Measurements from ENCODE around the gene MICU1.
A peak's percentile ranks its signal among the peaks of the same experiment; 100 is the strongest.

Gene MICU1

DNA sequence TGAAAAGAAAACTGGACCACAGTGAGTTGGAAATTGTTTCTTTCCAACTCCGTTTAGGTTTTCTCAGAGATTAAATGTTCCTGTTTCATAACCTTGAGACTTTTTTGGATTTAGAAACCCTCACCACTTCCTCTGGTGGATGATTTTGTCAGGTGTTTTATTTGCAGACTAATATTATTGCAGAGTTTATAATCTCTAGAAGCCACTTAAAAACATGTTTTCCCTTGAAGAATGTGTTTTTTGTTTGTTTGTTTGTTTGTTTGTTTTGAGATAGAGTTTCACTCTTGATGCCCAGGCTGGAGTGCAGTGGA is 520 bp upstream of the MICU1 start:
- no peak for DNase-seq

DNA sequence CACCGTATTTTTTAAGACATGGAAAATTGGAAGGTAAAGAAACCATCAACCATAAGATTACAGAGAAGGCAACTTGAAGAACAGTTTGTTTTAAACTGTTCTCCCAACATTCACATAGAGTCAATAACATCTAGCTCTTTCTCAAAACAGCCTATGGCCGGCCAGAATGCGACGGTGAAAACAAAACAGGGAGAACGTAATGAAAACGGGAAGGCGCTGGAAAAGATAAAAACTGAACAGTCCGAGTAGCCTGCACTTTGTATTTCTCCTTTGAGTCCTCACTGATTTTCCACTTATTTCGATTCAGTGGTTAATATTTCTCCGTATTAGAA is 637 bp downstream of the MICU1 start:
- no peak for DNase-seq

DNA sequence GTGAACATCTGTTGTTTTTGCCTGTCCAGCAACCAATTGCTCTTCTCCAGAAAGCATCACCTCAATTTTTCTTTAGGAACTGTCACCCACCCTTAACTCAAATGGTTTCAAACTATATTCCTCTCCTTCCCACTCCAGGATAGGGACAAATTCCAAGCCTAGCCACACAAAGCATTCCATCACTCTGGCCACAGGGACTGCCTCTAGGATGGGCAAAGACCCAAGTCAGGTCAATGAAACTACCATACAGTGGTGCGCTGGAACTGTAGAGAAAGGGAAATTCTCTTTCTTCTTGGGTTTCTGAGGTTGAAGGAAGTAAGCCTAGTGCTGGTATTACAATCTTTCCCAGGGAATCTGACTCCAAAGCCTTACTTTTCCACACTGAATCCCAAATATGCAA is 3.6 kb downstream of the MICU1 start:
- no peak for DNase-seq

DNA sequence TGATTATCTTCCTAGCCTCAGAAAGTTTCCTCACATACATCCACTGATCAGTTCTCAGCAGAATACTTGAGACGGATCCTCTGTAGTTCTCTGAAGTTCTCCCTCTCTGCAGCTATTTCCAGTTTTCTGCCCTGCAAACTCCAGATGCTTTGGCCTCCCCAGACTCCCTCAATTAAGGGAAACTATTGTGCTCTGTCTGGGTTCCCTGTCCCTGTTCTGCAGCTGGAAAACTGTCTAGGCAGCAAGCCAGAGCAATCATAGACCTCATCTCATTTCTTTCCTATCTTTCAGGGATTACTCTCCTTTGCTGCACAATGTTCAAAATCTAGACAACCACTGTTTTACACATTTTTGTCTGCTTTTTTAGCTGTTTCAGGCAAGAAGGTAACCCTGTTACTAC is 9.2 kb downstream of the MICU1 start:
- DNase-seq = no peak

DNA sequence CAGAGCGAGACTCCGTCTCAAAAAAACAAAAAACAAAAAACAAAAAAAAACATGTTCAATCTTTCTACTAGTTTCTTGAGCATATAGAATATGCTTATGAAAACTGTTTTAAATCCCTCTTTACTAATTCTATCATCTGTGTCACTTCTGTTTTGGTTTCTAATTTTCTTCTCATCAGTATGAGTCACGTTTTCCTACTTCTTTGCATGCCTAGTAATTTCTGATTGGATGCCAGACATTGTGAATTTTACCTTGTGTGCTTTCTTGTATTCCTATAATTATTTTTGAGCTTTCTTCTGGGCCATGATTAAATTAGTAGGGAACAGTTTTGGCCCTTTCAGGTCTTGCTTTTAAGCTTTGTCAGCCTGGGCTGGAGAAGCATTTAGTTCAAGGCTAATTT is 9.9 kb downstream of the MICU1 start:
- no peak for DNase-seq

DNA sequence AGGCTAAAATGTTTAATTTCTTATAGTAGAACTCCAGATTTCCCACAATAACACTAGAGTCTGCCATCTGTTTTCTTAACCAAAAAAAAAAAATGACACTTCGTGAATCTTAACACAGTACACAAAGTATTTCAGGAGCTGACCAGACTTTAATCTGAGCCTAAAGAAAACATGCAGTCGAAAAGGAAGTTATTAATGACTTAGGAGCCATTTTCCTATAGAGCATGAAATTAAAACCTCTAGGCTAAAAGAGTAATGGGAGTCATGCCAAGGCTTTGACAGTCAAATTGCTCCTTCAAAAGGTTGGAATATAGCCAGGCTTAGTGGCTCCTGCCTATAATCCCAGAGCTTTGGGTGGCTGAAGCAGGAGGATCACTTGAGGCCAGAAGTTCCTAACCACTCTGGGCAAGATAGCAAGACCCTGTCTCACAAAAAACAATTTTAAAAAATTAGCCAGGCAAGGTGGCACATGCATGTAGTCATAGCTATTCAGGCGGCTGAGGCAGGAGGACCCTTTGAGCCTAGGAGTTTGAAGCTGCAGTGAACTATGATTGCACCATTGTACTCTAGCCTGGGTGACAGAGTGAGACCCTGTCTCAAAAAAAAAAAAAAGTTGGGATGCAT is 13.6 kb downstream of the MICU1 start:
- DNase-seq = peak; percentile 60

DNA sequence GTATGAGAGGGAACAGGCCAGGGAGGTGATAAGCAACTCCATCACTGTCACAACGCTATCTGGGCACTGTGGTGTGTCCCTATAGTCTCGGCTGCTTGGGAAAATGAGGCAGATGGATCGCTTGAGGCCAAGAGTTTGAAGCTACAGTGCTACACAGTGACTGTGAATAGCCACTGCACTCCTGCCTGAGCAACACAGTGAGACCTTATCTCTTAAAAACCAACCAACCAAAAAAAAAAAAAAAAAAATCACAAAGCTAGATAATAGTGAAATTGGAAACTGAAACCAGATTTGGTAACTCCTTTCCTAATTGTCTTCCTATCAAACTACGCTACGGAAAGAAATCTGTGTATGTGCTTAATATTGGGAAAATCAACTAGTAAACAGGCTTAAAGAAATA is 14.1 kb downstream of the MICU1 start:
- DNase-seq = no peak

DNA sequence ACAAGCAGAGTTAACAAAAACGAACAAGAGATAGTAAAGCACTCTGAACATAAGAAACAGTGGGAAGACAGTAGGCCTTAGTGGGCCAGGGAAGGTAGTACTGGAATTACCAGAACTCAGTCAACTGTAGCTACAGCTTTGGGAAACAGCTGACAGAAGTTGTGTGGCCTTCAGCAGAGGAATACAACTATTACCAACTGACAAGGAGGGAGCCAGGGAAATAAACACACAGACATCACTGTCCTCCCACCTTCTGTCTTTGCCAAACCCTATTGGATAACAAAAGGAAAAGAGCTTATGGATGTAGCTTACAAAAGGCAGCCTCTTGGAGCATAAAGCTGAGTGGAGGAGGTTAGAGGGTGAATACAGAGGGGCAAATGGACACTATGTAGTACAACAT is 15.4 kb downstream of the MICU1 start:
- DNase-seq = no peak

DNA sequence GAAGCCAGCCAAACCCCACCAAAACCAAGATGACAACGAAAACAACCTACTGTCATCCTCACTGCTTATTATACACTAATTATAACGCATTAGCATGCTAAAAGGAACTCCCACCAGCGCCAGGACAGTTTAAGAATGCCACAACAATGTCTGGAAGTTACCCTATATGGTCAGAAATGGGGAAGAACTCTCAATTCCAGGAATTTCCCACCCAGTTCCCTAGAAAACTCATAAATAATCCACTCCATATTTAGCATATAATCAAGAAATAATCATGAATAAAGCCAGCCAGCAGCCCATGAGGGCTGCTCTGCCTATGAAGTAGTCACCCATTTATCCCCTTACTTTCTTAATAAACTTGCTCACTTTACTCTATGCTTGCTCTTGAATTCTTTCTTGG is 20.8 kb downstream of the MICU1 start:
- no peak for DNase-seq

DNA sequence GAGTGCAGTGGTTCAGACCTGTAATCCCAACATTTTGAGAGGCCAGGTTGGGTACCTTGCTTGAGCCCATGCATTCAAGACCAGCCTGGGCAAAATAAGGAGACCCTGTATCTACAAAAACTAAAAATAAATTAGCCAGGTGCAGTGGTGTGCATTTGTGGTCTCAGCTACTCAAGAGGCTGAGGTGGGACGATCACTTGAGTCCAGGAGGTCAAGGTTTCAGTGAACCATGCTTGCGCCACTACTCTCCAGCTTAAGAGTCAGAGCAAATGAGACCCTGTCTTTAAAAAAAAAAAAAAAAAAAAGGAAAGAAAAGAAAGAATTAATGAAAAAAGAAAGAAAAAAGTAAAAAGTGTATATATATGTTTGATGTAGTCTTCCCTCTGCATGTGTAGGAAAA is 24.7 kb downstream of the MICU1 start:
- no peak for DNase-seq

DNA sequence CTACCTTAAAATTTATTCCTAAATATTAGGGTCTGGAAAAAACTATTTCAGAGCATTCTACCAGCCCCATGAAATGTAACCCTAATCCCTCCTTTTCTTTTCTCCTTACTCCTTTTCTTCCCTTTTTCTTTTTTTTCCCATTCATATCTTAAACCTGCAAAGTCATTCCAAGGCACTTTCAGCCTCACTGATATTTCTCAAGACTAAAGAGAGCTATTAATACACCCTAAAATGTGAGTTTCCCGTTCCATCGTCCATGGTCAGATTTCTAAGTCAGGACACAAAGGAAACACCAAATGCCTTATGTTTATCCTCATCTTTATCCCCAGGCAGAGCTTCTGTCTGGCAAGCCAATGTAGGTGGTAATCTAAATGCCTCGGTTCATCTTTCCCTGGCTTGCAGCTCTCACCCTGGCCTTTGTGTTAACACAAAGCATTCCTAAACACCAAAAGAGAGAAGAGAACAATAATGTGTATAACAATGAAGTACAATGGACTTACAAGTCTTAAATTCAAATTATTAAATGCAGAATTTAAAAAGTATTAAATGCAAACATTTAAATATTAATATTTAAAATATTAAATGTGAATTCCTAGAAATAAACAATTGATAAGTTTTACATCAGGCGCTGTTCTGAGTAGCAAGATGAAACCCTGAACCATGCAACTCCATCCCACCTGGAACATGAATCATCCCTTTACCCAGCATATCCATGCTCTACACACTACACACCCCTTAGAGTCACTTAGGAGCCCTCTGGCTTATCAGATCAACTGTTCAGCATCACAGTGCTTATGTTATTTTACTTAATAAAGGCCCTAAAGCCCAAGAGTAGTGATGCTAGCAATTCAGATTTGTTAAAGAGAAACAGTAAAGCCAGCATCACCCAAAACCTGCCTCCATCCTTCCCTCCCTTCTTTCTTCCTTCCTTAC is 26.8 kb downstream of the MICU1 start:
- DNase-seq = no peak

DNA sequence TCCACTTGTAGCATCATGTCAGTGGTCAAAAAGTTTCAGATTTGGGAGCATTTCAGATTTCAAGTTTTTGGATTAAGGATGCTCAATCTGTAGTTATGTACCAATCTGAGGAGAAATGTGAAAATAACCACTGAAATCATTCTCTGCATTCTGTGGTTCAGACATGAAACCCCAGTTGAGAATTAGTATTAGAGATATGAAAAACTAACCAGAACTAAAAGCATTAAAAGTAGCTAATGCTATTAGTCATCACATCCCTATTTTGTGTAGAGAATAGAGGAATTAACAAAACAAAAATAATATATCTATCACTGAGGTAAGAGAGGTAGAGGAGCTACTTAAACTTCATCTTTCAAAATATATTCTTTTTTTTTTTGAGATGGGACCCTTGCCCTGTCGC is 28.0 kb downstream of the MICU1 start:
- no peak for DNase-seq

DNA sequence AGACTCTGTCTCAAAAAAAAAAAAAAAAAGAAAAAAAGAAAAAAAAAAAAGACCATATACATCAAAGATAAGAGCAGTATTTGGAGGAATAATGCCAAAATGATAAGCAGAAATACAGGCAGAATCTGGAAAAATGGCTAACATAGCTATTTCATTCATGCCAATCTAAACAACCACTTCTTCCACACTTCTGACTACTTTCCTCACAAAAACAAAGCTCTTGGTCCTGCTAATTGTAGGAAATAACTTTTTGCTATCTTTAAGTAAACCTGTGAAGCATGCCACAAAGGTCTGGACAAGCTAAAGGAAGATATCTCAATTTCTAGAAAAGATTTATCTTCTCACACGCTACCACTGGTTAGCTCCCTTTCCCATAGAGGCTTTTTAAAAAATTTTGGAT is 30.4 kb downstream of the MICU1 start:
- no peak for DNase-seq

DNA sequence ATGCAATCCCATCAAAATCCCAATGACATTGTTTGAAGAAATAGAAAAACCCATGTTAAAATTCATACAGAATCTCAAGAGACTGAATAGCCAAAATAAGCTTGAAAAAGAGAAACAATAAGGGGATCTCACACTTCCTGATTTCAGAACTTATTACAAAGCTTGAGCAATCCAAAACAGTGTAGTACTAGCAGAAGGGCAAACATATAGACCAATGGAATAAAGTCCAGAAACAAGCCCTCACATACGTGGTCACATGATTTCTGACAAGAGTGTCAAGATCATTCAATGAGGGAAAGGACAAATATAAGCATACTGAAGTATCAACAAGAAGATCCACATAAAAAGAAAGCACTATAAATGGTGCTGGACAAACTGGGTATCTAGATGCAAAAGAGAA is 31.9 kb downstream of the MICU1 start:
- no peak for DNase-seq

DNA sequence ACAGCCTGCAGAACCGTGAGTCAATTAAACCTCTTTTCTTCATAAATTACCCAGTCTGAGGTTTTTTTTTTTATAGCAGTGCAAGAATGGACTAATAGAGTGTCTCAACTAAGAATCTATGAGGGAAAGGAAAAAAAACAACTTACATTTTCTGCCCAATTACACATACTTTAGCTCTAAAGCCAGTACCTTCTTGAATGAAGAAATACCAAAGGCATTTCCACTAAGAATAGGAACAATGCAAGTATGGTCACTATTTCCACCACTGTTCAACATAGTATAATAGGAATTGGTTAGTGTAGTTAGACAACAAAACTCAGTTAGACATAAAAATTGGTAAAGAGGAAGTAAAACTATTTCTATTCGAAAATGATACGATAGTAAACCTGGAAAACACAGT is 37.6 kb downstream of the MICU1 start:
- DNase-seq = no peak

DNA sequence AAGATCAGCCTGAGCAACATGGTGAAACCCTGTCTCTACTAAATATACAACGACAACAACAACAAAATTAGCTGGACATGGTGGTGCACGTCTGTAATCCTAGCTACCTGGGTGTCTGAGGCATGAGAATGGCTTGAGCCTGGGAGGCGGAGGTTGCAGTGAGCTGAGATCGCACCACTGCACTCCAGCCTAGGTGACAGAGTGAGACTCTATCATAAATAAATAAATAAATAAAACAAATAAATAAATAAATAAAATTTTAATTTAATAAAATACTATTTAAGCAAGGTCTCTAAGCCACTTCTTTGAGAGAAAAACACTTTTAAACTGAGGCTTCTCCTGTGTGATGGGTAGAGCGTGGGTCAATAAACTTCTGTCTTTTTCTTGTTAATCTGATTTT is 38.3 kb downstream of the MICU1 start:
- DNase-seq = no peak

DNA sequence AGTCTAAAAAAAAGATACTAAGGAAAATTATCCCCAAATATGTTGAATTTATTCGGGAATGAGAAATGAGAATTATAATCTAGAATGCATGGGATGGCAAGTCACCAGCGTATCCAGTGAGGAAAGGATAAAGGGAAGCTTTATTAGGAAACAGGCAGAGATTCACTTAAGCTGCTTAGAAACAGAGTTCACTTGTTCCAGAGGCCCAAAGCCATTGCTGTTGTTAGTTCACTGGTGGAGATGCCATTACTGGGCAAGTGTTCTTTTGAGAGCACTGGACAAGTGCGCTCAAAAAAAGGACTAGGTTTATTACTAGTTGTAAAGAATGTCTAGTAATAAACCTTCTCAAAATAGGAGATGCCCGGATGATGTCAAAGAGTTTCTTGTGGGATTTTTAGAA is 51.2 kb downstream of the MICU1 start:
- DNase-seq = no peak

DNA sequence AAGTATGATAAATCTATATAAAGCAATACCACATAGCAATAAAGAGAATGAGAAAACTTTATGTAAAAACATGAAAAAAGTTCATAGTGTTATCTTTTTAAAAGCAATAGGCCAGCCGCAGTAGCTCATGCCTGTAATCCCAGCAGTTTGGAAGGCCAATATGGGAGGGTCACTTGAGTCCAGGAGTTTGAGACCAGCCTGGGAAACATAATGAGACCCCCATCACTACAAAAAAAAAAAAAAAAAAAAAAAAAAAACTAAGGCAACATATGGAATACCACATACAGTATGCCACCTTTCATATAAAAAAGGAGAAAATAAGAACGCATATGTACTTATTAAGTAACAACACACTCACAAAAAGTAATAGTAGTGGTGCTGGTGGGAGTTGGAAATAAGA is 52.8 kb downstream of the MICU1 start:
- no peak for DNase-seq

DNA sequence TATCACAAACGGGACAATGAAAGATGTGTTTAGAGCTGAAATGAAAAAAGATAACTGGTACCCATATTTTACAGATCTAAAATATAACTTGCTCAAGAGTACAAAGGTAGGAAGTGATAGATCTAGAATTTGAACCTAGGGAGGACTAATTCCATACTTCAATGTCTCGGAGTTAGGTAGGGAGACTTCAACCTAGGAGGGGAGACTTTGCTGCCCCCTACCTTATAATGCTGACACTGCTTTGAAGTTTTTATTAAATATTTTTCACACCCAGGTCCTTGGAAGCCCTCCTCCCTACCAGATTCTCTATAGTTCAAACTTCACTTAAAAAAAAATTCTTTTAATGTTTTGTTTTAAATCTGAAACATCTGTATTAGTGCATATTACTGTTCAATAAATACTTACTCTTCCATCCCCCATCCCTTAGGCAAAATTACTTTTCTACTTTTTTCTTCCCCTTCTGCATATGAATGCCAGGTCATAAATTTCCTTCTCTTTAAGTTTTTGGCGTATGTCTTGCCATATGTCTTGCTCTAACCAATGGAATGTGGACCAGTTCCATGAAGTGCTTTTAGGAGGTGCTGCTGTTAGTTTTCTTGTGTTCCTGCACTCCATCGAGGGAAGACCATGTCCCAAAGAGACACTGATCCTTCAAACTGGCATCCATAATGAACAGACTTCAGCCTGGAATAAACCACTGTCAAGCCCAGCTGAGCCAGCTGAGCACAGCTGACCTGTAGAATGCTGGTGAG is 57.8 kb downstream of the MICU1 start:
- no peak for DNase-seq

DNA sequence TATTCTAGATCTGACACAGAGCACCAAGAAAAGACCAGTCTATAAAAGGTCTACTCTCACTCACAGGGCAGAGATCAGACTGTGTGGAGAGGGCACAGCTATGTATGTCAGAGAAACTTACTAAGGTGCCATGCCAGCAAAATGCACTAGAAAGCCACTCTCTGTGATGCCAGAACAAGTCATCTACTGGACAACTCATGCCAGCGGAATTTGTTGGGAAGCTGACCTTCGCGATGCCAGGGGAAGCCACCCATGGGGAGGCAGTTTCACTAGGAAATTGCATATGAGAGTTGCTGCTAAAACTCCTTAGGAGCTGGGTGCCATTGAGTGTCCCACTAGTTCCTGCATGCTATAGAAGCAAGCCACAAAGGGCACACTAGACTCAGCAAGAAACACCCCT is 58.5 kb downstream of the MICU1 start:
- DNase-seq = no peak

DNA sequence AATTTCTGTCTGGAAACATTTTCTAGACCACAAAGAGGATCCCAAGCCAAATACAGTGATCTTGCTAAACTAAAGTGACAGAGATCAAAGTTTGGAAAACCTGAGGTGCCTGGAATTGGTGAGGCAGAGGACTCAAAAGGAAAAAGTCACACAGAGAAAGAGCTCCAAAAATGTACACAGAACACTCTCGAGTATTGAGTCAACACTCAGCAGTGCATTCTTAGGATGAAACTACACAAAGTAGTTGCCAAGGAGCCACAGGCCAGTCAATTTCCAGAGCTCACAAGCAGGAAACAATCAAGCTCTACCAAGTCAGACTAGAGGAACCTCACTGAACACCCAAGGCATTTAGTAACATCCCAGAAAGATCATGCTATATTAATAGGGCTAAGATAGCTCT is 61.3 kb downstream of the MICU1 start:
- DNase-seq = no peak

DNA sequence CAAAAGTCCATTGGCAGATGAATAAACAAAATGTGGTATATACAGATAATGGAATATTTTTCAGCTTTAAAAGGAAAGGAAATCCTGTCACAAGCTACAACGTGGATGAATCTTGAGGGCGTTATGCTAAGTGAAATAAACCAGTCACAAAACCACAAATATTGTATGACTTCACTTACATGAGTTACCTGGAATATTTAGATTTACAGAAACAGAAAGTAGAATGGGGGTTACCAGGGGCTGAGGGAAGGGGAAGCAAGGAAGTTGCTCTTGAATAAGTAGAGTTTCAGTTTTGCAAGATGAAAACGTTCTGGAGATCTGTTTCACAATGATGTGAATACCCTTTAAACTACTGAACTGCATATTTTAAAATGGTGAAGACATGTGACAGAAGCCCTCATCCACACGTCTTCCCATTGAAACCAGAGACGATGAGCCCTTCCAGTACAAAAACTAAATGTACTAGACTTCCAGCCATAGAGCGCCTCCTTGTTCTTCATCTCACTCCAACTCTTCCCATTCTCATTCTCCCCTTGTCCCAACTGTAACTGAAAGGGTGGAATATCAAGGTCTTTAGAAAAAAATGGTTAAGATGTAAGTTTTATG is 62.4 kb downstream of the MICU1 start:
- DNase-seq = no peak

DNA sequence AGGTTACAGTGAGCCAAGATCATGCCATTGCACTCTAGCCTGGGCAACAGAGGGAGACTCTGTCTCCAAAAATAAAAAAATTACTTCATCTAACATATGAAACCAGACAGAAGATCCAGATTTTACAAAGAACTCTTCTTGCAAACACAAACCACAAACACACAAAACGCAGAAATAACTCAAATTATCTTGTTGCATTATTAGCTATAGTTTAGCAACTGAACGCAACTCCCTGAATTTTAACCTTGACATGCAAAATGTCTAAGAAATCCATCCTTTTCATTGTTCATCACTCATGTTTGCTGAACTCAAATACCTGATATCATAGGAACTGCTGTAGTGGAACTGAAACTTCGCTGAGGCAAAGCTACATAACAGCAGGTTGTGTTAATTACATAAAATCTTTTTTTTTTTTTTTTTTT is 64.1 kb downstream of the MICU1 start:
- DNase-seq = no peak

DNA sequence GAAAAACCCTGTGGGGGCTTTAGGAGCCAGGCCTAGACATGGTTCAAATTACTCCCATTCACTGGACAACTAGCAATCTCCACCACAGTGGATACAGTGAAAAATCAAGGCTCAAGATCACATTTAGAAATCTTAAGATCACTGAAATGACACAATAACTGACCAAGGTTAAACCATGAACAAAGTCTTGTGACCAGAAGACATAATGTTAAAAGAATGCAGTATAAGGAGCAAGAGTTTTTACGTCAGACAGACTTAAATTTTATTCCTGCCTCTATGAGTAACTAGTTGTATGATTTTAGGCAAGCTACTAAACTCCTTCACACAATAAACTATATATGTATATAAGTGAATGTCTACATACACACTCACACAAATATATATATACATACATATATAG is 68.5 kb downstream of the MICU1 start:
- no peak for DNase-seq
